Measurements from ENCODE around the gene FIZ1. TPM values are rescaled to one million over a fixed set of nuclear protein-coding genes. Genes with fewer than 3 reads are reported as not detected.

Gene FIZ1
- total RNA-seq, 1 experiment from 2014 or later, result 4.1 TPM

DNA sequence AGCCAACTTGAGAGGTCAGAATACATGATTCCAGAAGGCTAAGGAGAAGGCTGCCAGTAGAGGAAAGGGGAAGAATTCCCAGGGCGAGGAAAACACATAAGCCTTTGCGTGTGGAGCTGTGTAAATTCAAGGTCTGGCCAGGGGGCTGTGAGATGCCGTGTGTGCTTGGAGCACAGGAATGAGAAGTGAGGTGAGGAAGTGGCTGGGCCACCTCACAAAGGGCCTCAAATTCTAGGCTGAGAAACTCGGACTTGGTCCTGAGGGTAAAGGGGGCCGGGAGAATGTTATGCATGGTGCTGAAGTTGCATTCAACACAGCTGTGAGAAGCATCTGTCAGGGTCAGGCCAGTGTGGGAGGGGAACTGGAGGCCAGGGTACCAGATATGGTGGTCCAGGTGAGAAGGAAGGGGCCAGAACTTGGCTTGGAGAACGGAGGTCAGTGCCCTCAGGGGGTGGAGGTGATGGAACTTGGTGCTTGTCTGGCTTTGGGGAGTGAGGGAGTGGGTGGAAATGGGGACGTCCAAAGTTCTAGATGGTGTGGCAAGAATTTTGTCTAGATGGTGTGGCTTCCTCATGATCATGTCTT lies 36.6 kb upstream of the FIZ1 start:
- no peak for DNase-seq (ENCODE audit: low read depth)

DNA sequence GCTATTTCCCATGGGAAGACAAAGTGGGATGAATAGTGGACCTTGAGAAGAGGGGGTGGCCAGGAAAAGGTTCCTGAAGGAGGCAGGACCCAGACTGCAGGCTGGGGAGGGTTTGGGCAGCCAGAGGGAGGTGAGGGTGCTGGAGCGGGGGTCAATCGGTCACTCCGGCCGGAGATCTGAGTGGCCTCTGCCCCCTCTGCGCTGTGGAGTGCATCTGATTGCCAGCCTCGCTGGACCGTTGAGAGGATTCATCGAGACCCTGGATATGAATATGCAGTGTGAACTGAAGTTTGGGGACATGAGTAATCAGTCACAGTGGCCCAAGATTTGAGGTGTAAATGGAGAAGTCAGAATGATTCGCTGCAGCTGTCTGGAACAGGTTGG lies 36.0 kb upstream of the FIZ1 start:
- no peak for DNase-seq (ENCODE audit: low read depth)

DNA sequence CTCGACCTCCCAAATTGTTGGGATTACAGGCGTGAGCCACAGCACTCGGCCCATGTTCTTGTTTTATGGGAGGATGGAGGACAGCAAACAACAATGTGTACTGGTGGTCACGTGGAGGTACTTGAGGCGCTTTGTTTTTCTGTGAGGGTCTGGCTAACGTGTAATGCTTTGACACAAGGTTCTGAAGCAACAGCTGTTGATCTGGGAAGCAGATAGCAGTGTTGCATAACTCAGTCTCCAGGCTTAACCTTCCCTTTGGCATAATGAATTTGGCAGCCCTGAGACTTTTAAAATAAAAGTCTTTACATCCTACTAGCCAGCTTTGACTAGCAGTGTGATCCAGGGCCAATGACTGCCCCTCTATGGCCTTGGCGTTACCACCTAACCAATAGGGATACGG lies 34.5 kb upstream of the FIZ1 start:
- no peak for DNase-seq (ENCODE audit: low read depth)

GRCh38 chr19:55632463-55632834 lies 33.1 kb upstream of the FIZ1 start:
- peak; percentile 87 for DNase-seq (ENCODE audit: low read depth)

- no peak for DNase-seq (ENCODE audit: low read depth)
Observed at GRCh38 chr19:55626350-55626749, 27.0 kb upstream of the FIZ1 start.

GRCh38 chr19:55625004-55625326 lies 25.6 kb upstream of the FIZ1 start:
- DNase-seq (ENCODE audit: low read depth), result no peak

DNA sequence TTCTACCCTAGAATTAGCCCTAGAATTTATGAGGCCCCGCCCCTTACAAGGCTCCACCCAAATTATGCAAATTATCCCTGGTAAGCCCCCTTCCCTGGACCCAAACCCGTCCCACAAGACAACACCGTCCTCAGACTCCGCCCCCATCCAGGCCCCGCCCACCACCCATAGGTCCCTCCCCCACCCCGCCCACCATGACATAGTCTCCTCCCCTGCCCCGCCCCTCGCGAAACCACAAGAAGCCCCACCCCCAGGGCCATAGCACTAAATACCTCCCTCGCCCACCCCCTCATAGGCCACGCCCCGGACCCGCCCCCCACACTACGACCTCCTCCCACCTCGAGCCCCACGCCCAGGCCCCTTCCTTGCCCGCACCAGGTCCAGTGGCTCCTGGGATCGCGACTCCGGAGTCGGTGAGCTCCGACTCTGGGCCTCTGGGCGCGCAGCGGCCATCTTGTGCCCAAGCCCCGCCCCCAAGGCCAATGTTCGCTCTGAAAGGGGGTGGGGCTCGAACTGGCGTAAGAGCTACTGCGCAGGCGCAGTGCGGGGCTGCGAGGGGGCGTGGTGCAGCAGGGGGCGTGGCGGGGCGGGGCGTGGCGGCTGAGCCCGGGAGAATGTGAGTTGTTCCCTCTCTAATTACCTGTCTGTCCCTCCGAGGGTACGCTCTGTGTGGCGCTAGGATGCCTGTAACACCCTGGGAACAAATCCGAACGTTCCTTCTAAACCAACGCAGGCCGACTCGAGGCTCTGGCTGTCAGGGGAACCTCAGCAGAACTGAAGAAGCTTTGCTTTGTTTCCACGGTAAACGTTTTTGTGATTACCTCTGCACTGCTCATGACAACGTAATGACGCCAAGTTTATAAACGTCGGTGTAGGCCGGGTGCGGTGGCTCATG lies 25.0 kb upstream of the FIZ1 start, which contains the start of gene ZNF784:
Gene ZNF784 (minus strand): TSS at position 458 of the 895 bp plus-strand sequence. CDS start 5 bp downstream, at position 453.
- peak; percentile 96 for DNase-seq (ENCODE audit: low read depth)

DNA sequence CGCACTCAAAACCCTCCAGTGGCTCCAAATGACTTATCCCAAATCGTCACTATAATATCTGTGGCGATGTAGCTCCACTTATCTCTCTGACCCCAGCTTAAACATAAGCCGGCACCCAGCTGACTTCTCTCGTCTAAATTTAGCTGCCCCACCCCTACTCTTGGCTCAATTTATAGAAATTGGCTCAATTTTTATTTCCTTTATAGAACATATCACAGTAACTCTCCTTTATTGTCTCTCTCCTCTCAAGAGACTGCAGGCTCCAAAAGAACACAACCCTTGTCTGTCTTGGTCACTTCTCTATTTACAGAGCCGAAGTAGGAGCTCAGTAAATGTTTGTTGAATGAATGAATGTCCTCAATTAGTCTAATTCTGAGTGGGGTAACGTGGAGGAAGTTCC lies 24.2 kb upstream of the FIZ1 start:
- DNase-seq (ENCODE audit: low read depth), result no peak

- no peak for DNase-seq (ENCODE audit: low read depth)
Observed at GRCh38 chr19:55623130-55623529, 23.8 kb upstream of the FIZ1 start.

- DNase-seq (ENCODE audit: low read depth), result no peak
Observed at GRCh38 chr19:55622242-55622969, 23.1 kb upstream of the FIZ1 start.

DNA sequence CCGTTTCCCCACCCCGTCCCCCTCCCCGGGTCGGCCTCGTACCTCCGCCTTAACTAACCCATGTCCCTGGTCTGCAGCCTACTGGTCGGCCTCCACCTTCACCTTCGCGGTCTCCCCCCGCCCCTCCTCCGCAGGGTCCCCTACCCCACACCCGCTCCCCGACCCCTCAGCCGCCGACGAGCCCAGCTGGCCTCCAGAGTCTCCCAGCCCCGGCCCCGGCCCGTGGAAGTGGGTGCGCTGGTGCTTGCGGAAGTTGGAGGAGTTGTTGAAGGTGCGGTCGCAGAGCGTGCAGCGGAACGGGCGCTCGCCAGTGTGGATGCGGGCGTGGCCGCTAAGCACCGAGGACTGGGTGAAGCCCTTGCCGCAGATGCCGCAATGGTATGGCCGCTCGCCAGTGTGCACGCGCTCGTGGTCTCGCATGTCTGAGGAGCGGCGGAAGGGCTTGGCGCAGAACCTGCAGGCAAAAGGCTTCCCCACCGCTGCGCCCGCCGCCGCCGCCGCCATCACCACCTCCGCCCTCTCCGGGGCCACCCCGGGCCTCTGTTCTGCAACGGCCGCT lies 22.4 kb upstream of the FIZ1 start:
- no peak for DNase-seq (ENCODE audit: low read depth)

DNA sequence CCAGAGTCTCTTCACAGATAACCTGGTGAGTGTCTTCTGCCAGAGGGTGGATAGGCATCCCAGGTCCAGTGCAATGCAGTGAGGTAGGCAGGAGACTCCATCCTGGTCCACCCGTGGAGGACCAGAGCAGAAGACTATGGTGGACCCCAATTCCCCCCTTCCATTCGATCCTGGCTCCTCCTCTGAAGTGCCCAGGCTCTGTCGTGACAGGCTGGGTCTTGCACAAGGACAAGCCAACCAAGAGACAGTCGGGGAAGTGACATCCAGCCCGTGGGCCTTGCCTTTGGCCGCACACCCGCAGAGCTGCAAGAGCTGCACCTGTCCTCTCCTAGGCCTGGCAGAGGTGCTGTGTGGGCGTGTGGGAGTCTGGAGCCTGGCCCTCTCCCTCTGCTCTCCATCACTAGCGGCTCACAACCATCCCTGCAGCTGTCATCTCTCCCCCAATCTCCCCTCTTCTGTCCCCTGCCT lies 21.9 kb upstream of the FIZ1 start:
- DNase-seq (ENCODE audit: low read depth), result no peak

- no peak for DNase-seq (ENCODE audit: low read depth)
Observed at GRCh38 chr19:55620410-55621204, 21.3 kb upstream of the FIZ1 start.

DNA sequence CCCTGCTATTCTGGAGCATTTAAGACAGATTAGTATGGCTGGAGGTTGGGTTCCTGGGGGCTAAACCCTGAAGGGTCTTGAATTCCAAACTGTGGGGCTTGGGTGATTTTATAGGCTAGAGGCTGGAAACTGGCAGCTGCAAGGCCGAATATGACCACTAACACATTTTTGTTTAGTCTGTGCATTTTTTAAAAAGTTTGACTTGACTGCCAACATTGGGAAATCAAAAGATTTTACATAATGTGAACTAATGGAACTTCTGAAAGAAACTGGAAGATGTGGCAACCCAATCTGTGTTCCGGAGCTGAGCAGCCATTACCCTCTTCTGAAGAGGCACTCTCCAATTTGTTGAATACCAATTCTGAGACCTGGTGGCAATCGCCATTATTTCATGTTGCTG lies 20.0 kb upstream of the FIZ1 start:
- DNase-seq (ENCODE audit: low read depth), result no peak

DNA sequence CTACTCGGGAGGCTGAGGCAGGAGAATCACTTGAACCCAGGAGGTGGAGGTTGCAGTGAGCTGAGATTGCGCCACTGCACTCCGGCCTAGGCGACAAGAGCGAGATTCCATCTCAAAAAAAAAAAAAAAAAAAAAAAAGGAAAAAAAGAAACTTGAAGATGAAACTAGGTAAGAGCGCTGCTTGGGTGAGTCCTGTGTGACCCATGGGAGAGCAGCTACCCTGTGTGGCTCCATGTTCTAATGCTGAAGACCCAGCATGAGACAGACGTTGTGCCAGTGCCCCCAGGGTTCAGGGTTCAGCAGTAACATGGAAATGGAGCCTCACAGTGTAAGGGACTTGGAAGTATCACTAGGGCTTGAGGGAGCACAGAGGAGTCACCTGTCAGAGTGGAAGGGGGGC lies 19.1 kb upstream of the FIZ1 start:
- DNase-seq (ENCODE audit: low read depth), result no peak

- DNase-seq (ENCODE audit: low read depth), result no peak
Observed at GRCh38 chr19:55617426-55617825, 18.1 kb upstream of the FIZ1 start.

DNA sequence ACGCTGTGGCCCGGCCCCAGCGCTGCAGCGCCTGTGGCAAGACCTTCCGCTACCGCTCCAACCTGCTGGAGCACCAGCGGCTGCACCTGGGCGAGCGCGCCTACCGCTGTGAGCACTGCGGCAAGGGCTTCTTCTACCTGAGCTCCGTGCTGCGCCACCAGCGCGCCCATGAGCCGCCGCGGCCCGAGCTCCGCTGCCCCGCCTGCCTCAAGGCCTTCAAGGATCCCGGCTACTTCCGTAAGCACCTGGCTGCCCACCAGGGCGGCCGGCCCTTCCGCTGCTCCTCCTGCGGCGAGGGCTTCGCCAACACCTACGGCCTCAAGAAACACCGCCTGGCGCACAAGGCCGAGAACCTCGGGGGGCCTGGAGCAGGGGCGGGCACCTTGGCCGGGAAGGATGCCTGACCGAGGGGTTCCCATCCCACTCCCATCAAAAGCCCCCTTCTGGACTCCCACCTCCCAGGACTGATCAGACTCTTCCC lies 17.1 kb upstream of the FIZ1 start:
- no peak for DNase-seq (ENCODE audit: low read depth)

DNA sequence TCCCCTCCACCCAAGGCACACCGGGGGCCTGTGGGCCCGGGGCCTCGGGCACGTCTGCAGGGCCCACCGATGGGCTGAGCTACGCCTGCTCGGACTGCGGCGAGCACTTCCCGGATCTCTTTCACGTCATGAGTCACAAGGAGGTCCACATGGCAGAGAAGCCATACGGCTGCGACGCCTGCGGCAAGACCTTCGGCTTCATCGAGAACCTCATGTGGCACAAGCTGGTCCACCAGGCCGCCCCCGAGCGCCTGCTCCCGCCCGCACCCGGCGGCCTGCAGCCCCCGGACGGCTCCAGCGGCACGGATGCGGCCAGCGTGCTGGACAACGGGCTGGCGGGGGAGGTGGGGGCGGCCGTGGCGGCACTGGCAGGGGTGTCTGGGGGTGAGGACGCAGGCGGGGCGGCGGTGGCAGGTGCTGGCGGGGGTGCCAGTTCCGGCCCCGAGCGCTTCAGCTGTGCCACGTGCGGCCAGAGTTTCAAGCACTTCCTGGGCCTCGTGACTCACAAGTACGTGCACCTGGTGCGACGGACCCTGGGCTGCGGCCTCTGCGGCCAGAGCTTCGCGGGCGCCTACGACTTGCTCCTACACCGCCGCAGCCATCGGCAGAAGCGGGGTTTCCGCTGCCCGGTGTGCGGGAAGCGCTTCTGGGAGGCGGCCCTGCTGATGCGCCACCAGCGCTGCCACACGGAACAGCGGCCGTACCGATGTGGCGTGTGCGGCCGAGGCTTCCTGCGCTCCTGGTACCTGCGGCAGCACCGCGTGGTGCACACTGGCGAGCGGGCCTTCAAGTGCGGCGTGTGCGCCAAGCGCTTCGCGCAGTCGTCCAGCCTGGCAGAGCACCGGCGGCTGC lies 16.5 kb upstream of the FIZ1 start:
- no peak for DNase-seq (ENCODE audit: low read depth)

GRCh38 chr19:55614711-55615542 lies 15.6 kb upstream of the FIZ1 start:
- DNase-seq (ENCODE audit: low read depth), result no peak

Data from Daoy (cell line).